HEK293 (cell line): Measurements from ENCODE around the gene ZDHHC17.
A peak's percentile ranks its signal among the peaks of the same experiment; 100 is the strongest.

Experiments
- MEIS1 ChIP-seq: sonication (generic); formaldehyde crosslinking; IDR thresholded peaks from 2 replicates; pipeline ENCODE4 v1.8.1; 2022; ENCODE audit warnings: missing genetic modification reagents, mild to moderate bottlenecking, borderline replicate concordance
- MYNN ChIP-seq: fragments of 450-650 bp; formaldehyde crosslinking; IDR thresholded peaks from 2 replicates; pipeline ENCODE4 v1.5.1; 2016; ENCODE audit warnings: missing biosample characterization, missing genetic modification characterization, borderline replicate concordance
- PRDM1 ChIP-seq: fragments of 450-650 bp; formaldehyde crosslinking; IDR thresholded peaks from 2 replicates; pipeline ENCODE4; 2016; ENCODE audit warnings: missing biosample characterization, missing genetic modification characterization
- PRDM10 ChIP-seq: fragments of 450-650 bp; formaldehyde crosslinking; IDR thresholded peaks from 2 replicates; pipeline ENCODE4 v1.5.1; 2016; ENCODE audit warnings: missing biosample characterization, missing genetic modification characterization
- PRDM2 ChIP-seq: fragments of 450-650 bp; formaldehyde crosslinking; IDR thresholded peaks from 2 replicates; pipeline ENCODE4 v1.5.1; 2016; ENCODE audit warnings: missing biosample characterization, missing genetic modification characterization, borderline replicate concordance
- TRIM28 ChIP-seq: IDR thresholded peaks from 2 replicates; pipeline ENCODE4 v1.6.1; 2011; ENCODE audit warnings: low read length, control low read depth, borderline replicate concordance
- ZNF133 ChIP-seq: fragments of 450-650 bp; formaldehyde crosslinking; IDR thresholded peaks from 2 replicates; pipeline ENCODE4 v1.5.1; 2016; ENCODE audit warnings: missing biosample characterization, missing genetic modification characterization
- ZNF169 ChIP-seq: fragments of 450-650 bp; formaldehyde crosslinking; IDR thresholded peaks from 2 replicates; pipeline ENCODE4 v1.5.1; 2016; ENCODE audit warnings: missing biosample characterization, missing genetic modification characterization
- ZNF248 ChIP-seq: fragments of 450-650 bp; formaldehyde crosslinking; IDR thresholded peaks from 2 replicates; pipeline ENCODE4 v1.5.1; 2017; ENCODE audit warnings: missing biosample characterization, missing genetic modification characterization
- ZNF274 ChIP-seq, 2 experiments: fragments of 200-500 bp in 1 of 2; fragments of 450-650 bp in 1 of 2; sonication (Bioruptor generic) in 1 of 2; formaldehyde crosslinking in 1 of 2; IDR thresholded peaks; 2 replicates each; pipeline versions ENCODE4 v1.5.1 to v1.6.1; 2014 to 2016; ENCODE audit warnings: borderline replicate concordance in 1 of 2, inconsistent platforms in 1 of 2, low read length in 1 of 2, missing biosample characterization in 1 of 2, missing genetic modification characterization in 1 of 2
- ZNF311 ChIP-seq: fragments of 450-650 bp; formaldehyde crosslinking; IDR thresholded peaks from 2 replicates; pipeline ENCODE4 v1.5.1; 2017; ENCODE audit warnings: missing biosample characterization, missing genetic modification characterization, borderline replicate concordance
- ZNF37A ChIP-seq: fragments of 450-650 bp; IDR thresholded peaks from 2 replicates; pipeline ENCODE4 v1.5.1; 2018; ENCODE audit warnings: missing biosample characterization, missing genetic modification characterization
- ZNF501 ChIP-seq: fragments of 450-650 bp; formaldehyde crosslinking; IDR thresholded peaks from 2 replicates; pipeline ENCODE4 v1.5.1; 2016; ENCODE audit warnings: missing biosample characterization, missing genetic modification characterization
- ZNF514 ChIP-seq: fragments of 450-650 bp; formaldehyde crosslinking; IDR thresholded peaks from 2 replicates; pipeline ENCODE4 v1.5.1; 2016; ENCODE audit warnings: missing biosample characterization, missing genetic modification characterization
- ZNF544 ChIP-seq: fragments of 450-650 bp; formaldehyde crosslinking; IDR thresholded peaks from 2 replicates; pipeline ENCODE4 v1.5.0; 2017; ENCODE audit warnings: missing biosample characterization, missing genetic modification characterization
- ZNF548 ChIP-seq: fragments of 450-650 bp; formaldehyde crosslinking; IDR thresholded peaks from 2 replicates; pipeline ENCODE4 v1.5.1; 2016; ENCODE audit warnings: missing biosample characterization, missing genetic modification characterization
- ZNF560 ChIP-seq: fragments of 450-650 bp; formaldehyde crosslinking; IDR thresholded peaks from 2 replicates; pipeline ENCODE4 v1.5.1; 2017; ENCODE audit warnings: missing biosample characterization, missing genetic modification characterization, borderline replicate concordance
- ZNF561 ChIP-seq: fragments of 450-650 bp; IDR thresholded peaks from 2 replicates; pipeline ENCODE4 v1.5.1; 2018; ENCODE audit warnings: missing biosample characterization, missing genetic modification characterization, borderline replicate concordance
- ZNF610 ChIP-seq: fragments of 450-650 bp; formaldehyde crosslinking; IDR thresholded peaks from 2 replicates; pipeline ENCODE4 v1.5.1; 2016; ENCODE audit warnings: missing biosample characterization, missing genetic modification characterization, borderline replicate concordance
- ZNF76 ChIP-seq: fragments of 450-650 bp; formaldehyde crosslinking; IDR thresholded peaks from 2 replicates; pipeline ENCODE4; 2016; ENCODE audit warnings: low read depth, missing biosample characterization, missing genetic modification characterization, borderline replicate concordance
- ZNF837 ChIP-seq: fragments of 450-650 bp; formaldehyde crosslinking; IDR thresholded peaks from 2 replicates; pipeline ENCODE4 v1.5.1; 2016; ENCODE audit warnings: missing biosample characterization, missing genetic modification characterization
- TF ChIP-seq, protein P1 (sequence below): IDR thresholded peaks from 2 replicates; pipeline ENCODE4 v1.6.1; 2011; ENCODE audit warnings: mild to moderate bottlenecking, low read depth, low read length, borderline replicate concordance

Gene ZDHHC17

DNA sequence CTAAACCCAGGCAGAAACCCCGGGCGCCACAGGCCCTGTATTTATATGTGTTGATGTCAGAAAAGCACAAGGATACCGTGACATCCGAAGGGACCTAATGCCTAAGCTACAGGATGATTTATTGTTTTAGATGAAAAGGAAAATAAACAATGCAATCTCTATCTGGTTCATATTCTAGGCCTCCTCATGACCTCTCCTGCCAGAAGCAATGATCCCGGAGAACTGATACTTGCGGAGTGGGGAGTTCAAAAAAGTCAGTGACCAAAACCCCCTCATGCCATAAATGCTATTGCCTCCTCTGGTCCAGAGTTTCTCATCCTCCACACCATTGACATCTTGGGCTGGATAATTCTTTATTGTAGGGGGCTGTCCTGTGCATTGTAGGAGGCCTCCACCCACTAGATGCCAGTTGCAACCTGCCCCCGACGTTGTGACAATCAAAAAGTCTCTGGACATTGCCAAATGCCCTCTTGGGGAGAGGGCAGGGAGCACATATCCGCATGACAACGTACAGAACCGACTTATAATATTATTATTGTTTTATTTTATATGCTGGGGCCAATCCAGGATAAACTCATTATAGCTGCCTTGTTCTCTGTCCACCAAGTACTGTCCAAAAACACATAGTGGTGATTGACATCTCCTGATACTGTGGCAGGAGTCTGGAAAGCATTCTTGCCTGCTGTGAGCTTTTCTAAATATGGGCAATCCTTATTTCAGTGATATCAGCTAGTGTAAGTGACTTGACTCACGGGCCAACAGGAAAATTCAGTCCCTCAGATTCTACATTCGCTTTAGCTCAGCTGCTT is 116.0 kb downstream of the ZDHHC17 start (continued):
- TF ChIP-seq MEIS1 (CRISPR knock-in tag): 0 out of 2 replicates have a peak, but pooled peaks have one; percentile 55
- no peak for TF ChIP-seq ZNF133 (tag by site-specific recombination)
- 0 out of 2 replicates have a peak, but pooled peaks have one; percentile 34 for TF ChIP-seq ZNF561 (tag by site-specific recombination)
- TF ChIP-seq ZNF548 (tag by site-specific recombination): no peak
- TF ChIP-seq, protein P1, sequence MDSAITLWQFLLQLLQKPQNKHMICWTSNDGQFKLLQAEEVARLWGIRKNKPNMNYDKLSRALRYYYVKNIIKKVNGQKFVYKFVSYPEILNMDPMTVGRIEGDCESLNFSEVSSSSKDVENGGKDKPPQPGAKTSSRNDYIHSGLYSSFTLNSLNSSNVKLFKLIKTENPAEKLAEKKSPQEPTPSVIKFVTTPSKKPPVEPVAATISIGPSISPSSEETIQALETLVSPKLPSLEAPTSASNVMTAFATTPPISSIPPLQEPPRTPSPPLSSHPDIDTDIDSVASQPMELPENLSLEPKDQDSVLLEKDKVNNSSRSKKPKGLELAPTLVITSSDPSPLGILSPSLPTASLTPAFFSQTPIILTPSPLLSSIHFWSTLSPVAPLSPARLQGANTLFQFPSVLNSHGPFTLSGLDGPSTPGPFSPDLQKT: no peak
- no peak for TF ChIP-seq ZNF37A
- TF ChIP-seq MYNN (tag by site-specific recombination): no peak
- no peak for TF ChIP-seq ZNF169
- TF ChIP-seq ZNF311 (tag by site-specific recombination): no peak
- TF ChIP-seq ZNF837 (tag by site-specific recombination): no peak
- TF ChIP-seq ZNF610: no peak
- no peak for TF ChIP-seq PRDM2 (tag by site-specific recombination)
- no peak for TF ChIP-seq ZNF514
- no peak for TF ChIP-seq ZNF274 (IDR thresholded peaks at IDR 0.05; ENCODE audit: low read length)
- no peak for TF ChIP-seq ZNF274 (tag by site-specific recombination; IDR thresholded peaks at IDR 0.05; ENCODE audit: borderline replicate concordance)
- no peak for TF ChIP-seq ZNF248 (tag by site-specific recombination)
- no peak for TF ChIP-seq ZNF544 (tag by site-specific recombination)
- TF ChIP-seq TRIM28: no peak
- TF ChIP-seq PRDM1 (tag by site-specific recombination): peak; percentile 65; the same call in 1 of the 2 replicates
- no peak for TF ChIP-seq ZNF501 (tag by site-specific recombination)
- peak; percentile 90 for TF ChIP-seq PRDM10 (tag by site-specific recombination)
- no peak for TF ChIP-seq ZNF76 (tag by site-specific recombination)
- TF ChIP-seq ZNF560 (tag by site-specific recombination): no peak
